GM23338 (cell line): ENCODE data around the gene FAM241B. TPM values are rescaled to one million over a fixed set of nuclear protein-coding genes. Genes with fewer than 3 reads are reported as not detected.

ENCODE experiments used
- ATAC-seq: fragments of 200-7000 bp; cut with Tn5 transposase; 3 replicates; pipeline ENCODE4 v1.9.1; 2020
- DNase-seq: peaks from one replicate; pipeline ENCODE4 v3.0.0-alpha.2; 2015; ENCODE audit warnings: low spot score
- H2AFZ ChIP-seq: fragments of 200-600 bp; sonication (generic); 2 replicates; pipeline ENCODE4 v1.8.0; 2016; ENCODE audit warnings: antibody characterized with exemption, mild to moderate bottlenecking, moderate library complexity
- H3F3A ChIP-seq: fragments of 200-600 bp; sonication (generic); replicated peaks from 2 replicates; pipeline ENCODE4 v1.8.0; 2017; ENCODE audit warnings: antibody characterized with exemption, mixed run types, low read depth
- H3K27ac ChIP-seq: fragments of 200-600 bp; sonication (generic); 2 replicates; pipeline ENCODE4 v1.6.1; 2016; ENCODE audit warnings: low read depth
- H3K27me3 ChIP-seq: fragments of 200-600 bp; sonication (generic); 2 replicates; pipeline ENCODE4 v1.8.0; 2016; ENCODE audit warnings: mild to moderate bottlenecking, mixed run types, moderate library complexity; ENCODE audit not compliant: insufficient read depth
- H3K36me3 ChIP-seq: fragments of 200-600 bp; sonication (generic); 2 replicates; pipeline ENCODE4 v1.8.0; 2016; ENCODE audit warnings: mild to moderate bottlenecking; ENCODE audit not compliant: insufficient read depth
- H3K4me1 ChIP-seq: fragments of 200-600 bp; sonication (generic); 2 replicates; pipeline ENCODE4 v1.8.0; 2016; ENCODE audit warnings: mild to moderate bottlenecking, moderate library complexity; ENCODE audit not compliant: insufficient read depth
- H3K4me2 ChIP-seq: fragments of 200-600 bp; sonication (generic); 2 replicates; pipeline ENCODE4 v1.7.1; 2017; ENCODE audit warnings: mixed run types
- H3K4me3 ChIP-seq: fragments of 200-600 bp; sonication (generic); 2 replicates; pipeline ENCODE4 v1.6.1; 2016; ENCODE audit warnings: mixed run types
- H3K79me2 ChIP-seq: fragments of 200-600 bp; sonication (generic); replicated peaks from 2 replicates; pipeline ENCODE4 v1.8.0; 2017; ENCODE audit warnings: mild to moderate bottlenecking; ENCODE audit not compliant: insufficient read depth
- H3K9me2 ChIP-seq: fragments of 200-600 bp; sonication (generic); 2 replicates; pipeline ENCODE4 v1.8.0; 2017; ENCODE audit not compliant: insufficient read depth
- H4K20me1 ChIP-seq: fragments of 200-600 bp; sonication (generic); replicated peaks from 2 replicates; pipeline ENCODE4 v1.8.0; 2017; ENCODE audit warnings: mild to moderate bottlenecking; ENCODE audit not compliant: insufficient read depth
- H3K27ac Mint-ChIP-seq: 2 replicates; pipeline ENCODE4 v1.8.0; 2020; ENCODE audit warnings: inconsistent platforms, mild to moderate bottlenecking, moderate library complexity, mixed read lengths
- H3K27me3 Mint-ChIP-seq: 3 replicates; pipeline ENCODE4 v1.8.0; 2022; ENCODE audit warnings: low read depth, mild to moderate bottlenecking, moderate library complexity, mixed read lengths, inconsistent platforms; ENCODE audit not compliant: insufficient read depth, poor library complexity
- H3K36me3 Mint-ChIP-seq: 3 replicates; pipeline ENCODE4 v1.8.0; 2021; ENCODE audit warnings: low read depth, mild to moderate bottlenecking, inconsistent platforms, moderate library complexity, mixed read lengths
- H3K4me1 Mint-ChIP-seq: 3 replicates; pipeline ENCODE4 v1.8.0; 2020; ENCODE audit warnings: mild to moderate bottlenecking, inconsistent platforms, mixed read lengths
- H3K4me3 Mint-ChIP-seq: 3 replicates; pipeline ENCODE4 v1.8.0; 2021; ENCODE audit warnings: moderate library complexity, mild to moderate bottlenecking, inconsistent platforms, mixed read lengths
- H3K9me3 Mint-ChIP-seq: 3 replicates; pipeline ENCODE4 v1.8.0; 2020; ENCODE audit warnings: moderate library complexity, mild to moderate bottlenecking, inconsistent platforms, mixed read lengths
- CTCF ChIP-seq, 2 experiments: fragments of 200-600 bp in 1 of 2; sonication (generic) in 1 of 2; conservative IDR thresholded peaks; 2 replicates each; pipeline versions ENCODE4 v1.5.1 to v1.6.1; 2016 to 2017; ENCODE audit warnings: antibody characterized with exemption in 2 of 2, low read depth in 2 of 2, mild to moderate bottlenecking in 2 of 2, moderate library complexity in 1 of 2
- EZH2phosphoT487 ChIP-seq: fragments of 200-600 bp; sonication (generic); IDR thresholded peaks from one replicate; pipeline ENCODE4 v1.8.1; 2018; ENCODE audit warnings: antibody characterized with exemption; ENCODE audit not compliant: unreplicated experiment
- NANOG ChIP-seq: IDR thresholded peaks from 2 replicates; pipeline ENCODE4 v1.6.1; 2016; ENCODE audit warnings: antibody characterized with exemption, borderline replicate concordance
- STAT1 ChIP-seq: IDR thresholded peaks from one replicate; pipeline ENCODE4 v1.6.1; 2016; ENCODE audit warnings: antibody characterized with exemption; ENCODE audit not compliant: unreplicated experiment
- polyA plus RNA-seq: library from polyadenylated mRNA; unstranded; fragments of >200 nt; fragmentation: Nextera tagmentation; extraction: Ambion mirVana; gene quantifications from 2 replicates; pipeline ENCODE4 v1.2.1, GENCODE V29; 2016
- total RNA-seq: library from RNA; depleted of rRNA; stranded (reverse); fragments of >200 nt; shearing (Covaris generic); gene quantifications from 2 replicates; pipeline ENCODE4 v1.2.3, GENCODE V29; 2014

The FAM241B gene
- total and polyA plus RNA-seq, 2 experiments from 2014 or later = 6.7 to 28.3 TPM

GRCh38 chr10:69644658-69645295, 14.7 kb downstream of the FAM241B start:
- Histone ChIP-seq H3K4me3 (no peak overlapping the region), H3K4me1 (peaks cover 5% of the 10 kb centered on the region), H2AFZ (no peak overlapping the region), H3F3A (no peaks in the 10 kb centered on the region), H3K4me2 (no peak overlapping the region), H3K36me3 (no peaks in the 10 kb centered on the region), H3K27ac (no peak overlapping the region), H3K79me2 (no peaks in the 10 kb centered on the region), H3K9me2 (no peaks in the 10 kb centered on the region), H4K20me1 (no peaks in the 10 kb centered on the region), H3K27me3 (no peaks in the 10 kb centered on the region)
- no peak overlapping the region for H3K27ac Mint-ChIP-seq
- no peaks in the 10 kb centered on the region; the same call in 2 of the 3 replicates for H3K9me3 Mint-ChIP-seq
- DNase-seq (peak; percentile 83), ATAC-seq (peak; percentile 81)
- H3K27me3 Mint-ChIP-seq = peaks cover 12% of the 10 kb centered on the region
- TF ChIP-seq NANOG (no peak), CTCF (conservative IDR thresholded peaks at IDR 0.05; ENCODE audit: low read depth in 2 of 2) (peak; percentile 88 to 93), STAT1 (no peak)
- H3K36me3 Mint-ChIP-seq = no peaks in the 10 kb centered on the region
- H3K4me1 Mint-ChIP-seq = peaks cover 29% of the 10 kb centered on the region
- H3K4me3 Mint-ChIP-seq = no peak overlapping the region

GRCh38 chr10:69645296-69646184, 15.5 kb downstream of the FAM241B start:
- Mint-ChIP-seq H3K27me3 (peaks cover 12% of the 10 kb centered on the region), H3K4me3 (no peak overlapping the region), H3K27ac (no peak overlapping the region), H3K4me1 (peaks cover 29% of the 10 kb centered on the region), H3K36me3 (no peaks in the 10 kb centered on the region), H3K9me3 (no peaks in the 10 kb centered on the region; the same call in 2 of the 3 replicates)
- Histone ChIP-seq H3K36me3 (no peaks in the 10 kb centered on the region), H3K4me1 (peaks cover 5% of the 10 kb centered on the region), H3F3A (no peaks in the 10 kb centered on the region), H3K79me2 (no peaks in the 10 kb centered on the region), H3K27ac (no peak overlapping the region), H2AFZ (peak overlapping the region; percentile 69; the same call in 1 of the 2 replicates), H4K20me1 (no peaks in the 10 kb centered on the region), H3K4me2 (no peak overlapping the region), H3K27me3 (no peaks in the 10 kb centered on the region), H3K4me3 (no peak overlapping the region), H3K9me2 (no peaks in the 10 kb centered on the region)
- TF ChIP-seq EZH2phosphoT487 = no peak
- DNase-seq = peak; percentile 43
- ATAC-seq = no peak
